K562 (cell line): ENCODE data around the gene CXCL12. TPM values are rescaled to one million over a fixed set of nuclear protein-coding genes. Genes with fewer than 3 reads are reported as not detected.

Experiments used
- ATAC-seq: fragments of 200-7000 bp; cut with Tn5 transposase; 3 replicates; pipeline ENCODE4 v1.9.1; 2020; ENCODE audit warnings: moderate library complexity
- BruUV-seq: library from RNA; stranded (reverse); fragments of 400-500 nt; replicated peaks from 2 replicates; lab custom pipeline; 2021; lab: Mats Ljungman, UMichigan
- CTCF ChIA-PET: fragments of 300-600 bp; formaldehyde crosslinking; extraction: SDS; loops from one replicate; lab custom pipeline; 2021; ENCODE audit warnings: low intra/inter-chr PET ratio; lab: Yijun Ruan, JAX
- POLR2A ChIA-PET: fragments of 300-600, 350-650 bp; sonication (Branson Sonifier 250); formaldehyde crosslinking; extraction: SDS; loops from one replicate; lab custom pipeline; 2021; ENCODE audit warnings: antibody characterized with exemption, inconsistent platforms; lab: Yijun Ruan, JAX
- DNase-seq, 4 experiments: peaks; one replicate each; pipeline versions ENCODE4 v3.0.0 to v3.0.0-alpha.2; 2011 to 2018; ENCODE audit warnings: low spot score in 3 of 4, mixed read lengths in 3 of 4; ENCODE audit errors: extremely low read depth in 1 of 4
- FAIRE-seq: peaks from 2 replicates; lab custom pipeline; 2011; peaks lifted over from hg19 to GRCh38; lab: Jason Lieb, UNC
- H2AFZ ChIP-seq: 2 replicates; pipeline ENCODE4 v1.6.0; 2011; ENCODE audit warnings: low read depth, low read length, control low read depth, inconsistent platforms
- H3K27ac ChIP-seq: fragments of 200-600 bp; 3 replicates; pipeline ENCODE4 v1.8.0; 2011; ENCODE audit warnings: low read depth, mild to moderate bottlenecking, control low read depth, inconsistent platforms, low read length, moderate library complexity, mixed read lengths; ENCODE audit errors: extremely low read depth
- H3K27me3 ChIP-seq, 2 experiments: fragments of 300-600 bp in 1 of 2; 2 replicates in 1 of 2; 3 replicates in 1 of 2; pipeline versions ENCODE4 v1.6.0 to v1.8.0; 2011; ENCODE audit warnings: inconsistent platforms in 2 of 2, low read length in 2 of 2, mild to moderate bottlenecking in 1 of 2, mixed read lengths in 1 of 2, moderate library complexity in 1 of 2; ENCODE audit not compliant: control insufficient read depth in 2 of 2, insufficient read depth in 2 of 2
- H3K36me3 ChIP-seq: fragments of 300-600 bp; 3 replicates; pipeline ENCODE4 v1.8.0; 2011; ENCODE audit warnings: mild to moderate bottlenecking, low read length, inconsistent platforms; ENCODE audit not compliant: control insufficient read depth, insufficient read depth
- H3K4me1 ChIP-seq, 2 experiments: fragments of 200-600 bp in 1 of 2; replicated peaks in 1 of 2; 2 replicates in 1 of 2; 3 replicates in 1 of 2; pipeline versions ENCODE4 v1.5.1 to v1.8.0; 2011; ENCODE audit warnings: inconsistent platforms in 2 of 2, low read length in 2 of 2, mild to moderate bottlenecking in 1 of 2, mixed read lengths in 1 of 2, moderate library complexity in 1 of 2; ENCODE audit not compliant: control insufficient read depth in 2 of 2, insufficient read depth in 2 of 2
- H3K4me2 ChIP-seq: 2 replicates; pipeline ENCODE4 v1.6.1; 2011; ENCODE audit warnings: low read length, control low read depth, inconsistent platforms, mixed read lengths; ENCODE audit not compliant: insufficient read depth
- H3K4me3 ChIP-seq: fragments of 200-600 bp; sonication (generic), shearing (Covaris generic); 2 replicates; pipeline ENCODE4 v1.5.1; 2016; ENCODE audit warnings: control low read depth, inconsistent platforms
- H3K79me2 ChIP-seq: fragments of 200-600 bp; 3 replicates; pipeline ENCODE4 v1.8.0; 2011; ENCODE audit warnings: low read length, inconsistent platforms; ENCODE audit not compliant: control insufficient read depth, insufficient read depth
- H3K9ac ChIP-seq, 2 experiments: 2 replicates each; pipeline versions ENCODE4 v1.6.0 to v1.6.1; 2011; ENCODE audit warnings: low read depth in 2 of 2, low read length in 2 of 2, control low read depth in 1 of 2, inconsistent platforms in 1 of 2, mild to moderate bottlenecking in 1 of 2, mixed read lengths in 1 of 2; ENCODE audit not compliant: insufficient read depth in 1 of 2
- H3K9me1 ChIP-seq: one replicate; pipeline ENCODE4 v1.6.0; 2011; ENCODE audit warnings: inconsistent platforms, mild to moderate bottlenecking, low read length, moderate library complexity; ENCODE audit not compliant: control insufficient read depth, insufficient read depth
- H3K9me3 ChIP-seq: replicated peaks from 2 replicates; pipeline ENCODE4 v1.5.1; 2011; ENCODE audit warnings: low read depth, low read length, inconsistent platforms; ENCODE audit not compliant: control insufficient read depth, insufficient read depth
- H4K20me1 ChIP-seq: replicated peaks from 2 replicates; pipeline ENCODE4 v1.6.1; 2011; ENCODE audit warnings: low read length, inconsistent platforms, mixed read lengths; ENCODE audit not compliant: control insufficient read depth, insufficient read depth
- ATF1 ChIP-seq, 2 experiments: fragments of 450-650 bp in 1 of 2; IDR thresholded peaks; 2 replicates each; pipeline ENCODE4 v1.6.1; 2016; ENCODE audit warnings: missing compliant biosample characterization in 1 of 2, missing genetic modification characterization in 1 of 2
- BCOR ChIP-seq: fragments of 450-650 bp; IDR thresholded peaks from 2 replicates; pipeline ENCODE4 v1.6.1; 2016
- ELF2 ChIP-seq: fragments of 250-450 bp; sonication (Bioruptor Pico); IDR thresholded peaks from 2 replicates; pipeline ENCODE4 v1.5.0; 2021; ENCODE audit warnings: mild to moderate bottlenecking
- ERF ChIP-seq: fragments of 450-650 bp; formaldehyde crosslinking; IDR thresholded peaks from 2 replicates; pipeline ENCODE4 v1.4.0; 2020; ENCODE audit warnings: mild to moderate bottlenecking, mixed read lengths
- HCFC1 ChIP-seq: IDR thresholded peaks from 2 replicates; pipeline ENCODE4 v1.6.1; 2012; ENCODE audit warnings: low read depth, low read length, improper control_type of control experiment
- KLF13 ChIP-seq: fragments of 450-650 bp; IDR thresholded peaks from 2 replicates; pipeline ENCODE4 v1.6.1; 2016; ENCODE audit warnings: missing genetic modification characterization, low read depth, mild to moderate bottlenecking, missing compliant biosample characterization, moderate library complexity, borderline replicate concordance
- MLLT1 ChIP-seq, 2 experiments: fragments of 450-650 bp; IDR thresholded peaks; 2 replicates each; pipeline ENCODE4 v1.6.1; 2016
- NR2F6 ChIP-seq: fragments of 450-650 bp; formaldehyde crosslinking; IDR thresholded peaks from 2 replicates; pipeline ENCODE4 v1.4.0; 2020; ENCODE audit warnings: mild to moderate bottlenecking
- NUFIP1 ChIP-seq: fragments of 450-650 bp; IDR thresholded peaks from 2 replicates; pipeline ENCODE4 v1.6.1; 2018; ENCODE audit not compliant: partially characterized antibody
- POLR2AphosphoS2 ChIP-seq: IDR thresholded peaks from 2 replicates; pipeline ENCODE4 v1.6.1; 2012; ENCODE audit warnings: low read length, improper control_type of control experiment
- RFX5 ChIP-seq: IDR thresholded peaks from 2 replicates; pipeline ENCODE4 v1.6.1; 2011; ENCODE audit warnings: low read depth, mild to moderate bottlenecking, improper control_type of control experiment, low read length
- SMAD2 ChIP-seq: fragments of 150-350 bp; IDR thresholded peaks from 2 replicates; pipeline ENCODE4 v1.6.1; 2014; ENCODE audit warnings: low read depth, mild to moderate bottlenecking, low read length
- TOE1 ChIP-seq, 2 experiments: fragments of 450-650 bp in 1 of 2; sonication (generic) in 1 of 2; formaldehyde crosslinking in 1 of 2; IDR thresholded peaks; 2 replicates each; pipeline versions ENCODE4 v1.7.1 to v1.8.0; 2016 to 2022; ENCODE audit warnings: borderline replicate concordance in 2 of 2, mild to moderate bottlenecking in 2 of 2, antibody characterized with exemption in 1 of 2, inconsistent platforms in 1 of 2, low read depth in 1 of 2, missing genetic modification reagents in 1 of 2, moderate library complexity in 1 of 2
- TRIM28 ChIP-seq: fragments of 450-650 bp; IDR thresholded peaks from 2 replicates; pipeline ENCODE4 v1.6.1; 2017
- ZNF644 ChIP-seq: fragments of 200-800 bp; sonication (Bioruptor generic); IDR thresholded peaks from 2 replicates; pipeline ENCODE4 v1.6.1; 2016; ENCODE audit warnings: low read depth, missing genetic modification characterization, missing compliant biosample characterization
- WGBS: fragments of 100-300 bp; shearing (Covaris generic); methylation state at CpG from one replicate; pipeline ENCODE4 v1.1.6; 2016; ENCODE audit warnings: low coverage, mixed read lengths; ENCODE audit not compliant: insufficient coverage; ENCODE audit errors: missing lambda C conversion rate; 5-methylcytosine and 5-hydroxymethylcytosine counted together
- in situ Hi-C: fragments of 300-500 bp; cut with MboI; formaldehyde crosslinking; loops from 4 replicates; pipeline ENCODE4 v1.15.0; 2018; ENCODE audit warnings: inconsistent platforms, mixed read lengths
- intact Hi-C: fragments of 100-400 bp; cut with micrococcal nuclease; formaldehyde crosslinking; loops from 2 replicates; pipeline ENCODE4 v1.14.2; 2022
- polyA plus RNA-seq, 8 experiments: library from polyadenylated mRNA; depleted of rRNA in 4 of 8; stranded (reverse) in 5 of 8; unstranded in 3 of 8; fragments of >200 nt; fragmentation: Nextera tagmentation in 2 of 8; fragmentation: Illumina TruSeq in 1 of 8; extraction: Ambion mirVana in 2 of 8; extraction: Trizol in 1 of 8; gene quantifications; 2 replicates each; pipeline versions ENCODE4 v1.2.1 to v1.2.3, GENCODE V29; 2011 to 2014; ENCODE audit warnings: inconsistent platforms in 1 of 8, missing spikeins in 1 of 8
- total RNA-seq, 7 experiments: library from RNA; depleted of rRNA in 6 of 7; stranded (reverse); fragments of >200 nt in 6 of 7; fragmentation: Illumina TruSeq in 2 of 7; extraction: Trizol in 2 of 7; gene quantifications; 2 replicates each; pipeline versions ENCODE4 v1.2.1 to v1.2.3, GENCODE V29; 2011 to 2021; ENCODE audit warnings: low replicate concordance in 1 of 7
- TF ChIP-seq, protein P1 (sequence below): fragments of 450-650 bp; IDR thresholded peaks from 2 replicates; pipeline ENCODE4 v1.7.0; 2016; ENCODE audit warnings: borderline replicate concordance

CXCL12 gene
- total and polyA plus RNA-seq, 9 of the 15 experiments (the other 6 are each of a cell fraction or from before 2014, with no cell fraction given) = 0.18 TPM; not detected in 8

DNA sequence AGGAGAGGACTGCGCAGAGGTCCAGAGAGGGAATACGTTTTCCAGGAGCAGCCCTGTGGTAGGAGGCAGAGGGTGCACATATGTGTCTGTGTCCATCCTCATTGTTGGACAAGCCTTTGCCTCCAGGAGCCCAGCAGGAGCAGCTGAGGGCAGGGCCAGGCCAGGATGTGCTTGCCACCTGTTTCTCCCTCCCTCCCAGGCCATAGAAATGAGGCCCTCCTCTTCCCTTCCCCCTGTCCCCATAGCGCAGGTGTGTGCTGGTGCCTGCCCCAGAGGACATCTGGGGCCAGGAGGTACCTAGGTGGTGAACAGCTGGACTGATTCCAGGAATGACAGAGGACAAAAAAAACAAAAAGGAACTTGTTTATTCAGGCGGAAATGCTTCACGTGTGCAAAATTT, 10.5 kb upstream of the CXCL12 start:
- peaks cover 15 to 37% of the 10 kb centered on the region in 2 experiments; a peak in 3 of 5 replicates for H3K27me3 ChIP-seq
- no peak overlapping the region for H2AFZ ChIP-seq
- H3K9me1 ChIP-seq = no peaks in the 10 kb centered on the region
- in situ Hi-C loops (no loop called here), intact Hi-C loops (no loop called here)
- CTCF ChIA-PET = no interaction called here
- no peaks in the 10 kb centered on the region for H3K9me3 ChIP-seq
- FAIRE-seq (no peak), DNase-seq (no peak), ATAC-seq (no peak)
- no peak for TF ChIP-seq HCFC1
- no peak for TF ChIP-seq KLF13
- no peak for TF ChIP-seq ERF (CRISPR knock-in tag)
- TF ChIP-seq ELF2 (CRISPR knock-in tag) = no peak
- TF ChIP-seq POLR2AphosphoS2 = no peak
- TF ChIP-seq SMAD2 = no peak
- no peak for TF ChIP-seq RFX5
- no peak for TF ChIP-seq MLLT1 (IDR thresholded peaks at IDR 0.05)
- TF ChIP-seq, protein P1, sequence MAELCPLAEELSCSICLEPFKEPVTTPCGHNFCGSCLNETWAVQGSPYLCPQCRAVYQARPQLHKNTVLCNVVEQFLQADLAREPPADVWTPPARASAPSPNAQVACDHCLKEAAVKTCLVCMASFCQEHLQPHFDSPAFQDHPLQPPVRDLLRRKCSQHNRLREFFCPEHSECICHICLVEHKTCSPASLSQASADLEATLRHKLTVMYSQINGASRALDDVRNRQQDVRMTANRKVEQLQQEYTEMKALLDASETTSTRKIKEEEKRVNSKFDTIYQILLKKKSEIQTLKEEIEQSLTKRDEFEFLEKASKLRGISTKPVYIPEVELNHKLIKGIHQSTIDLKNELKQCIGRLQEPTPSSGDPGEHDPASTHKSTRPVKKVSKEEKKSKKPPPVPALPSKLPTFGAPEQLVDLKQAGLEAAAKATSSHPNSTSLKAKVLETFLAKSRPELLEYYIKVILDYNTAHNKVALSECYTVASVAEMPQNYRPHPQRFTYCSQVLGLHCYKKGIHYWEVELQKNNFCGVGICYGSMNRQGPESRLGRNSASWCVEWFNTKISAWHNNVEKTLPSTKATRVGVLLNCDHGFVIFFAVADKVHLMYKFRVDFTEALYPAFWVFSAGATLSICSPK = no peak
- TF ChIP-seq TRIM28 = no peak
- TF ChIP-seq ATF1 (CRISPR knock-in tag; IDR thresholded peaks at IDR 0.05) = no peak
- no peak for TF ChIP-seq ATF1 (tag; IDR thresholded peaks at IDR 0.05)
- no peak for TF ChIP-seq ZNF644 (tag)
- TF ChIP-seq NUFIP1 = no peak
- no peak for TF ChIP-seq NR2F6 (CRISPR knock-in tag)
- TF ChIP-seq BCOR = no peak
- TF ChIP-seq TOE1 (IDR thresholded peaks at IDR 0.05; ENCODE audit: borderline replicate concordance) = no peak
- no peak for TF ChIP-seq TOE1 (CRISPR knock-in tag; IDR thresholded peaks at IDR 0.05; ENCODE audit: borderline replicate concordance, low read depth)
- H3K27ac ChIP-seq = no peak overlapping the region
- H3K4me1 ChIP-seq = no peaks in the 10 kb centered on the region
- no peaks in the 10 kb centered on the region for H4K20me1 ChIP-seq
- no peaks in the 10 kb centered on the region for H3K36me3 ChIP-seq
- H3K79me2 ChIP-seq = no peaks in the 10 kb centered on the region
- BruUV-seq = no TSS peak
- no peak overlapping the region for H3K4me3 ChIP-seq
- WGBS = 1% methylated on average over 4 of the region's 5 CpGs
- POLR2A ChIA-PET = no interaction called here
- H3K4me2 ChIP-seq = no peak overlapping the region
- no peak overlapping the region for H3K9ac ChIP-seq
